Right hindlimb (tissue), 1 donor: ENCODE results near the gene GIGYF2.
"Not testable (repeated sequence)": the region's sequence is repeated elsewhere in the genome, so short reads cannot be mapped to it uniquely, and the experiment has no call there.

Experiments used
- DNase-seq: peaks from one replicate; pipeline ENCODE4 v3.0.0-alpha.2; 2018

The GIGYF2 gene

GRCh38 chr2:232688201-232688600, 8.9 kb upstream of the GIGYF2 start:
- DNase-seq: no peak

DNA sequence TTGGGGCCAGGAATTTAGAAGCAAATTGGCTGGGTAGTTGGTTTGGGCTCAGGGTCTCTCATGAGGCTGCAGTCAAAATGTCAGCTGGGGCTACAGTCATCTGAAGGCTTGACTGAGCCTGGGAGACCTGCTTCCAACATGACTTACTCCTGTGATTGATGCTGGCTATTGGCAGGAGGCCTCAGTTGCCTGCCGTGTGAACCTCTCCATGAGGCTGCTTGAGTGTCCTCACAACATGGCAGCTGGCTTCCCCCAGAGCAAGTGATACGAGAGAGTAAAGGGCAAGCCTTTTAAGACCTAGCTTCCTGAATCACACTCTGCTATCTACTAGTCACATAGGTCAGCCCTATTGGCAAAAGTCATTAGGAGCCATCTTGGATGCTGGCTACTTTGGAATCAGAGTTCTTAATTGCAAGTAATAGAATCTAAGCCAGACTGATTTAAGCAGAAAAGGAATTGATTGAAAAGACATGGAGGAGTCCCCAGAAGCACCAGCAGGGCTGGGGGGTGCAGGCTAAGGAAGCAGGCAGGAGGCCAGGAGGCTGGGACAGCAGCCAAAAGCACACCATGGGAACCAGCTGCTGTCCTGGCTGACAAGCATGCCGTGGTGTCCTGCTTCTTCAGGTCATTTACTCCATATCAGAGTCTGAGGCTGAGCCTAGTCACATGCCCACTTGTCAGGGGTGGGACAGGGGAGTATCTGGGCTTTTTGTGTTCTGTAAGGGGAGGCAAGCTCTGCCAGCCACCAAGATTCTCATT, 7.8 kb upstream of the GIGYF2 start:
- DNase-seq: peak; percentile 59

DNA sequence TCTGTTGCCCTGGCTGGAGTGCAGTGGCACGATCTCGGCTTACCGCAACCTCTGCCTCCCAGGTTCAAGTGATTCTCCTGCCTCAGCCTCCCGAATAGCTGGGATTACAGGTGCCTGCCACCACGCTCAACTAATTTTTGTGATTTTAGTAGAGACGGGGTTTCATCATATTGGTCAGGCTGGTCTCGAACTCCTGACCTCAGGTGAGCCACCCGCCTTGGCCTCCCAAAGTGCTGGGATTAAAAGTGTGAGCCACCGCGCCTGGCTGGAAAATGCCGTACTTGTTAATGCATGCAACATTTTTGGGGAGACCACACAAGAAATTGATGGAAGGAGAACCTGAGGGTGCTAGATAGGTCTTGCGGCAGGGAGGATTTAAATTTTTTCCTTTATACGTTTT, 6.0 kb upstream of the GIGYF2 start:
- DNase-seq: not testable (repeated sequence)

DNA sequence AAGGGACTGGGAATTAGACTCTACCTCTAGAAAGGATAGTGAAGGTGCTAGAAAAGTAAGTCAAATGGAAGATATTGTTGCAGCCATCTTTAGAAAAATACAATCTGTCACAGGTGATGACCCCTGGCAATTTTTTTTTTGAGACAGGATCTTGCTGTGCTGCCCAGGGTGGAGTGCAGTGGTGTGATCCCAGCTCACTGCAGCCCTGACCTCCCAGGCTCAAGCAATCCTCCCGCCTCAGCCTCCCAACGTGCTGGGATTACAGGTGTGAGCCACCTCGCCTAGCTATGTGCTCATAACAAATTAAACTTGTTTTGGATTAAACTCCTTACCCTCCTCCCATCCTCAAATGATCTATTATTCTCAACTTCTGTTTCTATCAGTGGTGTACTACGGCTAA, 3.8 kb upstream of the GIGYF2 start:
- no peak for DNase-seq

DNA sequence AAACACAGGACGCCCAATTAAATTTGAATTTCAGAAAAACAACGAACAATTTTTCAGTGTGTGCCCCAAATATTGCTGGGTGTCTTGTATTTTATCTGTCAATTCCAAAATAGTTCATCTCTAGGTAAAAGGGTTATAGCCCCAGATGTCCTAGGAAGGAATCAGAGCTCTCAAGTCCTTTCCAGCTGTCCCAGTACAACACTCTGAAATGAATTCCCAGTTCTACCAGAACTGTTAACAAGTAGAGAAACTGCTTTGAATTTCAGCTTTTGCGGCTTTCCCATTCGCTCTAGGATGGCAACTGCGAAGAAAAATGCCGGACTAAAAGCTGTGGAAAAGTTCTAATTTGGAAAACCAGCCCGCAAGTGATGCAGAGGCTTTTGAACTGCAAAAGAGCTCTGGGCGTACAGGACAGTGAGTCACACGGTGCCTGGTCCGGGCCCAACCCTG, 497 bp upstream of the GIGYF2 start:
- DNase-seq: no peak

DNA sequence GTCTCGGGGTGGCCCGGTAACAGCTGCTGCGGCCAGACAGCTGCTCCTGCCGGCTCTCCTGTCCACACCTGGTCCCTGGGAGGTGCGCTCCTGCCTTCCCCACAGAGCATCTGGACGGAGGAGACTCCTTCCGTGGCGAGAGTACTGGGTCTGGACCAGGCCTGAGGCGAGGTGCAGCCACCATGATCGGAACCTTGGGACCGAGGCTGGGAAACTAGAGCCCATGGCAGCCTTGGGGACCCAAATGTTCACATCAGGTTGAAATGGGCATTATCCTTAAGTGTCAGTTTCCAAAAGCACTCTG, 628 bp downstream of the GIGYF2 start:
- no peak for DNase-seq

- no peak for DNase-seq
Measured at GRCh38 chr2:232698556-232699091, 1.5 kb downstream of the GIGYF2 start.

- no peak for DNase-seq
Measured at GRCh38 chr2:232699110-232699509, 2.0 kb downstream of the GIGYF2 start.

DNA sequence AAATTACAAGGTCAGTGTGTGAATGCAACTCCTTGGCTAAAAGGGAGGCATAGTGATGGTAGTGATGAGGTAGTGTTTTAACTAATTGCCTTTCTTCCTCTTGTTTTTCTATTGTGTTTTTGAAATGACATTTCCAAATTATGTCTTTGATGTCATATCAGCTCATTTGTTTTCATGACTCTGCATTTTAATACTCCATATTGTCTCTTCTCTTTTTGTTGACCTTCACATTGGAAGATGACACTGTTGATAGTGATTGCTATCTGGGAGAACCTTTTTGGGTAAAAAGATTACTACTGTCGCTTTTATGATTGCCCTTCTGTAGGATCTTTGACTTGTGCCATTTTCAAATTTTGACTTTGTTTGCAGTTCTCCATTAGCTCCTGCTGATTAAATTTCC, 3.0 kb downstream of the GIGYF2 start:
- DNase-seq: no peak

GRCh38 chr2:232707076-232707475, 9.9 kb downstream of the GIGYF2 start:
- DNase-seq: no peak

GRCh38 chr2:232713505-232713904, 16.4 kb downstream of the GIGYF2 start:
- no peak for DNase-seq

DNA sequence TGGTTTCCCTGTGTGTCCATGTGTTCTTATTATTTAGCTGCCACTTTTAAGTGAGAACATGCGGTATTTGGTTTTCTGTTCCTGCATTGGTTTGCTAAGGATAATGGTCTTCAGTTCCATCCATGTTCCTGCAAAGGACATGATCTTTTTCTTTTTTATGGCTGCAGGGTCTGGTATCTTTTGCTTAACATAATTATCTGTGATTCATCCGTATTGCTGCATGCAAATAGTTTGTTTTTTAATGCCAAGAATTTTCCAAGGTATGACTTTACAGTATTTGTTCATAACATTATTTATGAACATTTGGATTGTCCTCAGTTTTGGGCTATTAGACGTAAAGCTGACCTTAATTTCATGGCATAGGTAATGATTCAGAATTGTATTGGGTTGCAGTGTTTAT, 17.8 kb downstream of the GIGYF2 start:
- DNase-seq: no peak

DNA sequence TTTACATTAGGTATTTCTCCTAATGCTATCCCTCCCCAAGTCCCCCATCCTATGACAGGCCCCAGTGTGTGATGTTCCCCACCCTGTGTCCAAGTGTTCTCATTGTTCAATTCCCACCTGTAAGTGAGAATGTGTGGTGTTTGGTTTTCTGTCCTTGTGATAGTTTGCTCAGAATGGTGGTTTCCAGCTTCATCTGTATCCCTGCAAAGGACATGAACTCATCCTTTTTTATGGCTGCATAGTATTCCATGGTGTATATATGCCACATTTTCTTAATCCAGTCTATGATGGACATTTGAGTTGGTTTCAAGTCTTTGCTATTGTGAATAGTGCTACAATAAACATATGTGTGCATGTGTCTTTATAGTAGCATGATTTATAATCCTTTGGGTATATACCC, 22.9 kb downstream of the GIGYF2 start:
- not testable (repeated sequence) for DNase-seq

GRCh38 chr2:232721261-232721660, 24.1 kb downstream of the GIGYF2 start:
- DNase-seq: no peak

DNA sequence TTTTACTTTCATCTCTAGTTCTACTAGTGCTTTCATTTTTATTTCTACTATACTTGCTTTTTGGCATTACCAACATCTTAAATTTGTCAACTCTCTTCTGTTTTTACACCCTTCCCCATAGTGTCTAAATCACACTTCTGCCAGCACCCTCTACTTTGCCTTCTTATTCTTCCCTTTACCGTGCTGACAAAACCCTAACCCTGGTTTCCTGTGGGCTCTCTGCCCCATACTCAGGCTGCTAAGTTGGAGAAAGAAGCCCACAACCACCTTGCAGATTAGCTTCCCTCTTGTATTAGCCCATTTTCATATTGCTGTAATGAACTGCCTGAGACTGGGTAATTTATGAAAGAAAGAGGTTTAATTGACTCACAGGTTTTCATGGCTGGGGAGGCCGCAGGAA, 24.8 kb downstream of the GIGYF2 start:
- DNase-seq: no peak

DNA sequence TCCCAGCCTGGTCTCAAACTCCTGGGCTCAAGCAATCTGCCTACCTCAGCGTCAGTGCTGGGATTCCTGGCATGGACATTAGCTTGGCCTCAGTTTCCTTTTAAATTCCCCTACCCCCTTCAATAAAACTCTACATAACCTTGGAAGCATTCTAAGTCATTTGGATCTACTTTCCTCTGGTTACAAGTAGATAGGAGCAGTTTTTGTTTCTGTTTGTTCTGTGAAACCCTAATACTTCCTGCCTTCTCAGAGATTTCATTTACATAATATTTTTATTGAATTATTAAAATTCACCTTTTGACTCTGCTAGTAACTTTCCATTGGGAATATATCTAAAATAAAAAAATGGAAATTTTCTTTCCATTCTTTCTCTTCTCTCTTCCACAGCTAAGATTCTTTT, 25.9 kb downstream of the GIGYF2 start:
- no peak for DNase-seq

DNA sequence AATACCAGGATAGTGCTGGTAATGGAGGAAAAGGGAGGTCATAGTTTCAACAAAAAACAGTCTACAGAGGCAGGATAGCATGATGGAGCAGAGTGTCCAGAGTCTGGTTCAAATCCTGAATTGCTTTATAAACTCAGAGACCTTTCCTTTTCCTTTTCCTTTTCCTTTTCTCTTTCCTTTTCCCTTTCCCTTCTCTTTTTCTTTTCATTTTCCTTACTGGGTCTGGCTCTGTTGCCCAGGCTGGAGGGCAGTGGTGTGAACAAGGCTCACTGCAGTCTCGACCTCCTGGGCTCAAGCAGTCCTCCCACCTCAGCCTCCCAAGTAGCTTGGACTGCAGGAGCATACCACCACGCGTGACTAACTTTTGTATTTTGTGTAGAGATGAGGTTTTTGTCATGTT, 31.7 kb downstream of the GIGYF2 start:
- no peak for DNase-seq

DNA sequence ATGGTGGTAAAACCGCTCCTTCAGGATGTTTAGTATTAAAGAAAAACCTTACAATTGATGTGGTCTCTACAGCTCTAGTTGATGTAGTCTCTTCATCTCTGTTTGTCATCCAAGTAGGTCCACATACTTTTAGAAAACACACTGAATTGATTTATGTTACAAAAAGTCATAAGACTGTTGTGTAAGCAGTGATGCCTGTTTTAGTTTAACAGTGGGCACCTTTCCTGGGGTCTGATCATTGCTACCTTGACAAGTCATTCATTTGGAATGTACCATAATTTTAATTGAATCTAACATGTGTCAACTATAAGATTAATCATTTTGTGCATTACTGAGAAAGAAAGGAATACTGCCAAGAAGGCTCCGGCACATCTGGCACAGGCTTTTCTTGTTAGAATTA, 34.3 kb downstream of the GIGYF2 start:
- DNase-seq: no peak

DNA sequence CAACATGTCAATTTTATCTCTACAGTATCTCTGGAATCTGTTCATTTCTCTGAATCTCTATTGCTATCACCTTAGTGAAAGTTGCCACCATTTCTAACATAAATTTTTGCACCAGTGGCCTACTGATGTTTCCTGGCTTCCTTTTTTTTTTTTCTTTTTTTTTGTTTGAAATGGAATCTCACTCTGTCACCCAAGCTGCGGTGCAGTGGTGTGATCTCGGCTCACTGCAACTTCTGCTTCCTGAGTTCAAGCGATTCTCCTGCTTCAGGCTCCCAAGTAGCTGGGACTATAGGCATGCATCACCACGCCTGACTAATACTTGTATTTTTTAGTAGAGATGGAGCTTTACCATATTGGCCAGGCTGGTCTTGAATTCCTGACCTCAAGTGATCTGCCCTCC, 44.2 kb downstream of the GIGYF2 start:
- DNase-seq: no peak

DNA sequence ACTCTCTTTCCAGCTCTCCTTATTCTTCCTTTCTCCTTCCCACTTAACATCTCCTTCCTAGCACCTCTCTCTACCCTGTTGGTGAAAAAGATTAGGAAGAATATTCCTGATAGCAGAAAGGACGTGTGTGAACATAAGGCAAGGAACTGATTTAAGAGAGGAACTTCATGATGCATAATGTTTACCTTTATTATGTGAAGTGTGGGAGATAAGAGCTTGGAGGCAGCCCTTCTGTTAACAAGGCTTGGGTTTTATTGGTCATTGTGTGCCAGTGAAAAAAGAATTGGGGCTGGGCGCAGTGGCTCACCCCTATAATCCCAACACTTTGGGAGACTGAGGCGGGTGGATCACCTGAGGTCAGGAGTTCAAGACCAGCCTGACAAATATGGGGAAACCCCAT, 44.8 kb downstream of the GIGYF2 start:
- DNase-seq: no peak

DNA sequence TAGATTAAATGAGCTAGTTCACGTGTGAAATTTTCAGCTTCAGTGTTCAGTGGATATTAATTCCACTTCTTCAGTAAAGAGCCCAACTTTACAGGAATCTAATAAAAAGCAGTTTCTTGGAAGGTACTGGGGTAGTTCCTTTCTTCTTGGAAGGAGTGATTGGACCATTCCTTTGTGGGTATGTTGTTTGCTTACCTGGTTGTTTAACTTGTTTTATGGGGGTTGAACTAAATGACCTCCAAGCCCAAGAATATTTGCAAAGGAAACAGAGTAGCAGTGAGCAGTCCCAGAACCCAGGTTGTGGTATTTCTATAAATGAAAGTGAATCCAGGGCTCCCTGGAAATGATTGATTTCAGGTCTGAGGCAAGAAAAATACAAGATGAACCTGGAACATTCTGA, 47.8 kb downstream of the GIGYF2 start:
- DNase-seq: no peak

DNA sequence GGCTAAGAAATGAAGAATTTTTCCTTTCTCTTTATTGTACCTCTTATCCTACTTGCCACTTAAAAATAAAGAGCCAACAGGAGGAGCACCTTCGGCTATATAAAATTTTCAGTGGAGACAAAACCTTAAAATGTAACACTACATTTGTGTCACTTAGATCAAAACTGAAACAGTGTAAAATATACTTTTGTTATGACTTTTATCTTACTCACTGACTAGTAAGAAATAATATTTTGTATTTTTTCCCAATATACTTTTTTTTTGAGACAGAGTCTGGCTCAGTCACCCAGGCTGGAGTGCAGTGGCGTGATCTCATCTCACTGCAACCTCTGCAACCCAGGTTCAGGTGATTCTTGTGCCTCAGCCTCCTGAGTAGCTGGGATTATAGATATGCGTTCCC, 50.9 kb downstream of the GIGYF2 start:
- no peak for DNase-seq

DNA sequence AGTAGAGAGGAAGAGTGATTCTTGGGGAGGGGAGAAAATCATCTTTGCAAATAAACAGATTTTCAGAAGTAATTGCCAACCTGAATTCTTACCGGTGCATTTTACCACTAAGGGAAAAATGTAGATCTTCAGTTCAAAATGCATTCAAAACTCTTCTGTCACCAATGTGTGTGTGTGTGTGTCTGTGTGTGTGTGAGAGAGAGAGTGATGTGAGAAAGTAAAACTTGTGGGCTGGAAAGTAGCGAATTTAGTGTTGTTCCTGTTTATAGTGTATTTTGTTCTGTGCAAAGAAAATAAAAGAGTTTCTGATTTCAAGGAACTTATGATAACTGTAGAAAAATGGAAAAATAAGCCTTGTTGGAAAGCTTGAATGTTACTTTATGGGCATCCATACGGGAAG, 52.2 kb downstream of the GIGYF2 start:
- no peak for DNase-seq

- DNase-seq: no peak
Measured at GRCh38 chr2:232750135-232750671, 53.1 kb downstream of the GIGYF2 start.

GRCh38 chr2:232757905-232758304, 60.8 kb downstream of the GIGYF2 start:
- DNase-seq: no peak
